Activated CD8-positive, alpha-beta memory T cell treated with anti-CD3 and anti-CD28 coated beads for 1 hour (primary cell): ENCODE measurements around the gene ZNF488.
"Not testable (repeated sequence)": the region's sequence is repeated elsewhere in the genome, so short reads cannot be mapped to it uniquely, and the experiment has no call there.

Experiments
- DNase-seq, 2 donors: peaks; one replicate each; pipeline ENCODE4 v3.0.0-alpha.2; 2020; ENCODE audit warnings: low read depth in 1 of 2; ENCODE audit errors: extremely low read depth in 1 of 2

ZNF488 gene, protein sequence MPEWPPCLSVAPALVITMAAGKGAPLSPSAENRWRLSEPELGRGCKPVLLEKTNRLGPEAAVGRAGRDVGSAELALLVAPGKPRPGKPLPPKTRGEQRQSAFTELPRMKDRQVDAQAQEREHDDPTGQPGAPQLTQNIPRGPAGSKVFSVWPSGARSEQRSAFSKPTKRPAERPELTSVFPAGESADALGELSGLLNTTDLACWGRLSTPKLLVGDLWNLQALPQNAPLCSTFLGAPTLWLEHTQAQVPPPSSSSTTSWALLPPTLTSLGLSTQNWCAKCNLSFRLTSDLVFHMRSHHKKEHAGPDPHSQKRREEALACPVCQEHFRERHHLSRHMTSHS

DNA sequence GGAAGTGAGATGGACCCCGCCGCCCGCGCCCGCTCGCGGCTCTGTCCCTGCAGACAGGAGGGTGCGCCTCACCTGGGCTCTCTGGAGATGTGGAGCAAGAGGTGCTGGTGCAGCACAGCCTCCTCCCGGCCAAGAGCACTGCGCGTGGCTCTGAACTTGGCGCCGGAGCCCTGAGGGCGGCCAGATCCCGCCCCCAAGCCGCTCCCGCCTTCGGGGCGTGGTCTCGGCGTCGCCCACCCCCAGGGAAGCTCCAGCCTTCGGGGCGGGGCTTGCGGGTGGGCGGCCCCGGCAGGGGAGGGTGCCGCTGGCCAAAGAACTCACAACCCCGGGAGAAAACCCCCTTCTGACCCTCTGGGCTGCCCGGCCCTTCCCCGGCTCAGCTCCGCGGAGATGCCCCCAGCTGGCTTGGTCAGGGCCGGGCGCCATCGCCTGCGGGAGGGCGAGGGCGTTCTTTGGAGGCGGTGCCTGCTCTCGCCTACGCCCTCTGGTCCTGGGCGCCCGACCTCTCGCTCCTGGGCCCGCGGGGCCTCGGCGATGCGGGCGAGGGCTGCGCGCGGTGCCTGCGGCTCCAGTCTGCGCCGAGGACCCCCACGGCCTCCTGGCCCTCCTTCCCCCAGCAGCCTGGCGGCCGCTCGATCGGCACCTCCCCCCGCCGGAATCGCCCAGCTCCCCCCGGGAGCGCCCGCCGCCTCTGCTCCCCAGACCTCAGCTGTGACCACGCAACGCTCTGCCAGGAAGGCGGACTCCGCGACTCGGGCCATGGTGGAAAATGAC lies at the start of gene ZNF488:
ZNF488 (minus strand) TSS at position 146 of the 774 bp plus-strand sequence. CDS start 15,464 bp downstream, outside the sequence.
- DNase-seq: peak; percentile 19 to 56

DNA sequence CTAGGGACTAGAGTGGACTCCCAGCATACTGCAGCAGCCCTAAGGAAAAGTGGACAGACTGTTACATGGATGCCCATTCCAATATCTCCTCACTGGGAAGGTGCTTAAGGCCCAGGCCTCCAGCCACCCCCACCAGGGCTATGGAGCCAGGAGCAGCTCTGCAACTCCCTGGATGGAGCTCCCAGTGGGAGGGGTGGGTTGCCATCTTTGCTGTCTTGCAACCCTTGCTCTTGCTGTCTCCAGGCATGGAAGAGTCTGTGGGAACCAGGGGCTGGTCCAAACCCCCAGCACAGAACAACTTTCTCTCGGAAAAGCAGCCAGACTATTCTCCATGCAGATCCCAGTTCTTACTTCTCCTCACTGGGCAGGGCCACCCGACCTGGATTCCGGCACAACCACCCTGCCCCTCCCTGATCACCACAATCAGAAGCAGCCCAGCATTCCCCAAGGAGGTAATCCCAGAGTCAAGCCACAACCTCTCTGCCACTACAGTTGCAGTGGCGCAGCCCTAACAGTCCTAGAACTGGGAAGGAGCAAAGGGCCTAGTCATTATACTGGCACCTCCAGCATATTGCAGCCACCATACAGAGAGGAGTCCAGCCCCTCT lies 41.8 kb upstream of the ZNF488 start:
- no peak for DNase-seq

DNA sequence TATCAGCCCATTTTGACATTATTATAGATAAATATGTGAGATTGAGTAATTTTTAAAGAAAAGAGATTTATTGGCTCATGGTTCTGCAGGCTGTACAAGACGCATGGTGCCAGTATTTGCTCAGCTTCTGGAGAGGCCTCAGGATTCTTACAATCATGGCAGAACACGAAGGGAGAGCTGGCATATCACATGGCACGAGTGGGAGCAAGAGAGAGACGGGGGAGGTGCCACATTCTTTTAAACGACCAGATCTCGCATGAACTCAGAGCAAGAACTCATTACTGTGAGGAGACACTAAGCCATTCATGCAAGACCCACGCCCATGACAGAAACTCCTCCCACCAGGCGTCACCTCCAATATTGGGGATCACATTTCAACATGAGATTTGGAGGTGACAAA lies 40.1 kb upstream of the ZNF488 start:
- no peak for DNase-seq

DNA sequence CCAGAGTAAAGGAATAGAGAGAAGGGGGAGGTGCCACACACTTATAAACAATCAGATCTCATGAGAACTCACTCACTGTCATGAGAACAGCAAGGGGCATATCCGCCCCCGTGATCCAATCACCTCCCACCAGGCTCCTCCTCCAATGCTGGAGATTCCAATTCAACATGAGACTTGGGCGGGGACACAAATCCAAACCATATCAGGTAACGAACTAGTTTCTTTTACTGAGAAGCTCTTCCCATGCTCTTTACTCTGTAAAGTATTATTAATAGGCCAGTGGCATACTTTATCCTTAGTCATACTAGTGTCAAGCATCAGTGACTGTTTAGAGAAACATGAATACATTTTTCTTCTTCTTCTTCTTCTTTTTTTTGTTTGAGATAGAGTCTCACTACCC lies 39.4 kb upstream of the ZNF488 start:
- no peak for DNase-seq

DNA sequence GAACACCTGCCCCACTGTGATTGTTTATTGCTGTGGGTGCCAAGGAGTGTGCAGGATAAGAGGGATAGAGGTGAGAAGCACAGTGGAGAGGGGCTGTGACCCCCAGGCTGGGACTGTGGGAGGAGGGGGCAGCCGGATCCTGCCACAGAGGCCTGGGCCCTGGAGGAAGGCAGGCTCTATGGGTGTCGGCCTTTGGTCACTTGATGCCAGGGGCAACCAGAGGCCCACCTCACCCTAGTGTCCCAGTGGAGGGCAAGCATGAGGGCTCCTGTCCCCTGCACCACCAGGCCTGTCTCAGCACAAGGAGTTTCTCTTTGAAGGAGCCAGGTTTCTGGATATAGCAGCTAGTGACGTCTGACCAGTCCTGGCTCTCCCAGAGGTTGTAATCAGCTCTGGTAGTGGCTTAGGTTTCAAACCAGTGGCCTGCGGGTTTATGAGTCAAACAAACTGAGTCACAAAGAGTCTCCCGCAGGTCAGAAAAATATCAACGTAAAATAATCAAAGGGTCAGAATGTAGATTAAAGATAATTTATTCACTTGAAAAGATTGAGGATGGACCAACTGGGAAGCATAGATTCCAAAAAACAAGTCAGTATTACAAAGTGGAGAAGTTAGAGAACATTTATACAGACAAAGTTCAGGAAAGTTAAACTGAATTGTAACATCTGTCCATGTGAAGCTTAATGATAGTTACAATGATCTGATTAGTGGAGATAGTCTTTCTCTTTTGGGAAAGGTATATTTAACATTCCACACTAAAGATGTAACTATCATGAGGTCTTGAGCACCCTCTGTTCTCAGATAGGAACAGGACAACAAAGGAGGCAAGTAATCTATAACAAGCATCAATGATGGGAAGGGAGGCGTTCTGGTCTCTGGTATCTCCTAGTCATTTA lies 37.2 kb upstream of the ZNF488 start:
- DNase-seq: no peak

DNA sequence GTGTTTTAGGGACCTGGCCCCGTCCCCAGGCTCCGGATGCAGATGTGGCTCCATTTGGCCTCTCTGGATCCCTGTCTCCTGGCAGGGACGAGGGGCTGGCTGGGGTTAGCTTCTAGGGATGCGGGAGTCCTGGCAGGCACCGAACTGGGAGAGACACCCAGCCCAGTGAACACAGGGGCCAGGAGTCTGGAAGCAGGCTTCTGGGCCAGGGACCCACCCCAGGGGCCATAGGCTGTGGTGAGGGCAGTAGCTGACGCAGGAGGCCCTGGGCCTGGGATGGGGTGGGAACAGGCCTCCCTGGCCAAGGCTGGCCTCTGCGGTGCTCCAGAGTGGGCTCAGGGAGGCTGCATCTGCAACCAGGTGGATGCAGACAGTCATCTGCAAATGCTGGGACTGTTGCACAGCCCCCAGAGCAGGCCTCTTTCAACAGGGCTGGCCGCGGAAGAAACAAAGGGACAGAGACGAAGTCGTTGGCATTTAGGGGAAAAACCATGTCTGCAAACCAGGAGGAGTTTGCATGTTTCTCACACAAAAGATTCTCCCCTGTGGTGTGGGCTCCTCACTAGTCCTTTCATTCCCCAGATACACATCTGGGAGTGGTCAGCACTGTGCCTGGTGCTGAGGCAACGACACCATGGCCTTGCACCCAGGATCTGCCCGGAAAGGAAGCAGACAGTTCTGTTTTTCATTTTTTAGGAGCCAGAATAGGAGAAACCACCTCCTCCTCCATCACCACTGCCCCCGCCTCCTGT lies 36.4 kb upstream of the ZNF488 start:
- DNase-seq: no peak

DNA sequence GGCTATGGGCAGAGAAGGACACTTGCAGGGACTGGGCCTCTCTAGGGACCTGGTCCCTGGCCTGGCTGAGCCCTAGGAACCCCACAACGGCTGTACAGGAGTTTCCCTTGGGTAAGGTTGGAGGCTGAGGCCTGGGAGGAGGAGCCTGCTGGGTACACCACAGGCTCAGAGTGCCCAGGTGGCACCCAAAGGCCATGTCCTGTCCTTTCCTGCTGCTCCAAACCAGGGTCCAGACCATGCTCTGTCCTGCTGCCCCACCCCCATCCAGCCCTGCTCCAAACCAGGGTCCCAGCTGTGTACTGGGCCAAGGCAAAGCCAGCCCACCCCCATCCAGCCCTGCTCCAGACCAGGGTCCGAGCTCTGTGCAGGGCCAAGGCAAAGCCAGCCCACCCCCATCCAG lies 35.3 kb upstream of the ZNF488 start:
- DNase-seq: no peak

DNA sequence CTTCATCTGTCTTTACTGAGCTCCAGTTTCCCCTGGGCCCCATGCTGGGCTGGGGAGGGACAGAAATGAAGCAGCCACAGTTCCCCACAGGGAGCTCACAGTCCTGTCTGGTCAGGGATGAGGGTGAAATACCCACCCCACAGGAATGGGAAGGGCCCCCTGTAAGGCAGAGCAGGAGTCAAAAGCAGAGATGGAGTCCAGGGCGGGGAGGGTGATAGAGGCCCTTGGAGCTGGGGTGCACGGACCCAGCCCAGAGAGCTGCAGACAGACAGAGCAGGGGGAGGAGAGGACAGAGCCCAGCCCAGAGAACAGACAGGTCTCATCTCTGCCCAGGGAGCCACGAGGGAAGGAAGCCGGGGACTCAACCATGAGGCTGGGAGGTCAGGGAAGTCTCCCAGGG lies 34.9 kb upstream of the ZNF488 start:
- no peak for DNase-seq

DNA sequence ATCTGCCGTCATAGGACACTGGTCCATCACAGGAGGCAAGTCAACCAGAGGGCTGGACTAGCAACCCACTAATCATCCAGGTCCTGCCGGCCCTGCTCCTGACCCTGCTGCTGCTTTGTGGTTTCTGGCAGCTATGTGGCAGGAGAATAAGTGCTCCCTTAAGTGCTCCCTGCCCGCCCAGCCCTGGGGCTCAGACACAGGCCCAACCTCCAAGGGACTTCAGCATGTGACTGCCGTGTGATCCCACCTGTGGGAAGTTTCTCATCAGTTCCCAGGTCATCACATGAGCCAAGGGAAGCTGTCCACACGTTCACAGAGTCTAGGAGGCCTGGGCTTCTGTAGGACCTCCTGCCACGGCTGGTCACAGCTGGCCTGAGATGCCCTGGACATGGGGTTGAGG lies 34.2 kb upstream of the ZNF488 start:
- no peak for DNase-seq

DNA sequence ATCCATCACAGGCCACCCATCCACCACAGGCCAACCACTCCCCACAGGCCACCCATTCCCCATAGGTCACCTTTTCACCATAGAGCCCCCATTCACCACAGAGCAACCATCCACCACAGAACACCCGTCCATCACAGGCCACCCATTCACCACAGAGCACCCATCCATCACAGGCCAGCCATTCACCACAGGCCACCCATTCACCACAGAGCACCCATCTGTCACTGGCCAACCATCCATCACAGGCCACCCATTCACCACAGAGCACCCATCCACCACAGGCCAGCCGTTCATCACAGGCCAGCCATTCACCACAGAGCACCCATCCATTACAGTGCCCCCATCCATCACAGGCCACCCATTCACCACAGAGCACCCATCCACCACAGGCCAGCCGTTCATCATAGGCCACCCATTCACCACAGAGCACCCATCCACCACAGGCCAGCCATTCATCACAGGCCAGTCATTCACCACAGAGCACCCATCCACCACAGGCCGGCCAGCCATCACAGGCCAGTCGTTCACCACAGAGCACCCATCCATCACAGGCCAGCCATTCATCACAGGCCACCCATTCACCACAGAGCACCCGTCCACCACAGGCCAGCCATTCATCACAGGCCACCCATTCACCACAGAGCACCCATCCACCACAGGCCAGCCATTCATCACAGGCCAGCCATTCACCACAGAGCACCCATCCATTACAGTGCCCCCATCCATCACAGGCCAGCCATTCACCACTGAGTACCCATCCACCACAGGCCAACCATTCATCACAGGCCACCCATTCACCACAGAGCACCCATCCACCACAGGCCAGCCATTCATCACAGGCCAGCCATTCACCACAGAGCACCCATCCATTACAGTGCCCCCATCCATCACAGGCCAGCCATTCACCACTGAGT lies 32.5 kb upstream of the ZNF488 start:
- DNase-seq: not testable (repeated sequence)

DNA sequence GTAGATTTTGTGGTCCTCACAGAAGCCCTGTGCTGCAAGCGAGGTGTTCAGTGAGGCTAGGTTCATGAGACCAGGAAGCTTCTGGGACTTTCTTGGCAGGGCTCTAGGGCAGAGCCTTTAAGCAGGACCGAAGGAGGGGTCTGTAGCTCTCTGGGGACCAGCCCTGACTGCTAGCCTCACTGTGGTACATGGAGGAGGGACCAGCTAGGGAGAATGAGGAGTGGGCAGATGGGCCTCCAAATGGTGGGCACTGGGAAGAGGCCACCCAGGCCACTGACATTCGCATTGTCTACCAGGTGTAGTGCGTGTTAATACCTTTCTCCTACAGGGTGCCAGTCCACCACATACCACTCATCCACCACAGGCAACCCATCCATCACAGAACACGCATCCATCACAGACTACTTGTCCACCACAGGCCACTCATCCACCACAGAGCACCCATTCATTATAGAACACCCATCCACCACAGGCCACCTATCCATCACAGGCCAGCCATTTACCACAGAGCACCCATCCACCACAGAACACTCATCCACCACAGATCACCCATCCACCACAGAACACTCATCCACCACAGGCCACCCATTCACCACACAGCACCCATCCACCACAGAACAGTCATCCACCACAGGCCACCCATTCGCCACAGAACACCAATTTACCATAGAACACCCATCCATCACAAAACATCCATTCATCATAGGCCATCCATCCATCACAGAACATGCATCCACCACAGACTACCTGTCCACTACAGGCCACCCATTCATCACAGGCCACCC lies 31.6 kb upstream of the ZNF488 start:
- no peak for DNase-seq

DNA sequence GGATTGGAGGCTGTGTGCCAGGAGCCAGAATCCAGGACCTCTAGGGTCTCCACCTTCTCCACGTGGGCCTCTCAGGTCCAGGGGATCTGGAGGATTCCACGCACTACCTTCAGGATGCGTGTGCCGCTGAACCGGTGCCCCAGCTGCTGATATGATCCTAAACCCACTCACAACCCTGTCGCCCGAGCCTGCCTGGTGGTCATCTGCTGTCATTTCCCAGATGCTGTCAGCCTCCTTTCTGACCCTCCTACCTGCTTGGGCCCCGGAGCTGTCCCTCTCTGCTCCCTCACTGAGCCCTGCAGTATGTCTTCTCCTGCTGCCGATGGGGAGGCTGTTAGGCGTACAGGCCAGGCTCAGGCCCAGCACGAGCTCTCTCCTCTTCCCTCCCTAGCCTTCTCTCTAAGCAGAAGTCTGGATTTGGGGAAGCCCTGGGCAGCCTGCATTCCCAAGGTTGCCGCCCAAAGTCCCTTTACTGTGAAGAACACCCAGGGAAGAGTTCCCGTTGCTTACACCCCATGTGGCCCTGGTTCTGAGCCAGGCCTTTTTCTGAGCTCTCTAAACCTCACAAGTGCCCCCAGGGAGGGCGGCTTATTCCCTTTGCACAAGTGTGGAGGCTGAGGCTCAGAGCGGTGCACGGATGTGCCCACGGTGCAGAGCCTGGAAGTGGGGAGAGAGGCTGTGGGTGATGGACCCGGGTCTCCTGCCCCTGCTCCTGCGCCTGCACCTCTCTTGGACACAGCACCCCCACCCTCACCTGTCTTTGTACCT lies 30.8 kb upstream of the ZNF488 start:
- no peak for DNase-seq

DNA sequence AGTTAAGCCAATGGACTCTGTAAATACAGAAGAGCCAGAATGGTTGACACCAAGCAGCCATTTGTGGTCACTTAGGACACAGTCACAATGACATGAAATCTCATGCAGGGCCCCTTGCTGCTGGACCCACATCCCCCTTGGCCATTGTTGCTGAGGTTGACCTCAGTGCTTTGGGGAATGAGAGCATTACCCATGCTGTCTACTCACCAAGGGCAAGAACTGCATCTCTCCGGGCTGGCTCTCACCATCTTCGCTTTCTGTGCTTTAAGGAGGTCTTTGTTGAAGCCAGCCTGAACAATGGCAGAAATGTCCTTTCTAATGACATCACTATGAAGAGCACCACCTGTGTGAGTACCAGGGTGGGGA lies 30.1 kb upstream of the ZNF488 start:
- no peak for DNase-seq

DNA sequence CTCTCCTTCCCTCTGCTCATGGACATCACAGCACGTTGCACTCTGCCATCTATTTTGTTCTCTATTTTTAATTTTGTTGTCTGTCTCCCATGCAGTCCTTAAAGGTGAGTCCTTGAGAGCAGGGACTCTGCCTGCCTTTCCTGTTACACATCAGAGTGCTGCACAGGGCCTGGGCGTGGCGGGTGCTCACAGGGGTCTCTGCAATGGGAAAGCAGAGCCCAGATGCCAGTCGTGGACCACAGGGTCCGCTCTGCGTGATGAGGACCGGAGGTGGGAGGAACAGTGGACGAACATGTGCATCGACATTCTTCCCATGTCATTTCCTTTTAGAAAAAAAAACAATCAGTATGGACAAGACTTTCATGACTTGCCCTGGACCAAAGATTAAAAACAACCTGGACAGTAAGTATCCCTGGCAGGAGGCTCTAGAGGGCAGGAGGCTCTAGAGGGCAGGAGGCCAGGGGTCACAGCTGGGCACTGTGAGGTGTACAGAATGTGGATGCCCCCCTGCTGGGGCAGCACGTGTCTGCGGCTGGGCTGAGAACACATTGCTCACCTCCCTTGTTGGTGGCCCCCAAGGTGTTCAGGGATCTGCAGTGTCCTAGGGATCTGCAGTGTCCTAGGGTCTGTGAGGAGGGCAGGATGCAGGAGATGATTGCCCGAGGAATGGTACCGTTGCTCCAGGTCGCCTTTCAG lies 29.6 kb upstream of the ZNF488 start:
- no peak for DNase-seq

DNA sequence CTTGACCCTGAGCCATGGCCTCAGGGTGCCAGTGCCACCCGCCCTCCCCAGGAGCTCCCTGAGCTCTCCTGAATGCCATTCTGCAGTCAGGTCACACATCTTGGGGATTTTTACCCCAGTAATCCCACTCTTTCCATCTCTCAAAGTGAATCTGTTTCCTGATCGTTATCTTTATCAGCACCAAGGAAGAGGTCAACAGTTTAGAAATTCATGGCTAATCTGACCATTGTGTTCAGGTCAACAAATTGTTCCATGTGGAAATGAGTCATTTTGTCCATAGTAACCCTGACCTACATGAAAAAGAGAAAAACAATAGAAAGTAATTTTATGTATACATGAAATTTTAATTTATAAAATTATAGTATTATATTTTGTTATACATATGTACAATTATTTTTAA lies 28.8 kb upstream of the ZNF488 start:
- no peak for DNase-seq

DNA sequence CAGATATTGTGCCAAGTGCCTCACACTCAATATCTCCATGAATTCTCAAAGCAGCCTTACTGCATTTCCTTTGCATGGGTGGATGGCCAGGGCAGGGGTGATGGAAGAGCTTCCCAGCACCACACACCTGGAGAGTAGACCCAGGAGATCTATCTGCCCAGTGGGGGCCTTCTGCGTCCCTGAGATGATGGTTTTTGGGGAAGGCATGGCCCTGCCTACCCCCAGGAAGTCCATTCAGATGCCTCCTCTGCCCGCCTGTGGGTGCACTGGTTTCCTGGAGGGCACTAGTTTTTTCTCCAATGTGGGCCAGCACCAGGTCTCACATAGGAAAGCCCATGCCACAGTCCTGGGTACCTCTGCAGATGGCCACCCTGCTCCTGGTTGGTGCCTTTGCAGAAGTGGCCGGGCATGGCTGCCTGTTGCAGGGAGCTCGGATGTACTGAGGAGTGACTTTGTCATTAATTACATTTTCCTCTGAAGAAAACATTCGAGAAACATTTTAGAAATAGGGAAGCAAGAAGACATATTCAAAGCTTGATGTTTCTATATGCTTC lies 28.2 kb upstream of the ZNF488 start:
- no peak for DNase-seq

DNA sequence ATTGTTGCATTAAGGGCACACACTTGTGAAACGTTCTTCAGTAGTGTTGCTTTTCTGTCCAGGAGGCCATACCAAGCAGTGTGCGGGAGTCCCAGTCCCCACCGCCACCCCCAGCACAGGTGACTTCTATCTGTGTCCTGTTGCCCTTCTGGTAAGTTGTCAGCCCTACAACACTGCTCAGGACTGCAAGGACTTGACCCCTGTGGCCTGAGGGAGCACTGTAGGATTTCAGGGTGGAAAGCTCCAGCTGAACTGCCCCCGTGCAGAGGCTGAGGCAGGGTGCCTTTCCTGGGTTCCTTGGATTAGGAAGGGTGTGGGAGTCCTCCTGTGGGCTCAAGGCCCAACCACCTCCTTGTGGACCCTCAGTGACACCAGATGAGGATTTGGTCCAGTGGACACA lies 26.8 kb upstream of the ZNF488 start:
- no peak for DNase-seq
